HG03039 (cell line): ENCODE data around the gene TXLNA.

ENCODE experiments used
- ATAC-seq: cut with Tn5 transposase; IDR thresholded peaks from one replicate; pipeline ENCODE4 v1.9.1; 2021; ENCODE audit warnings: mild to moderate bottlenecking, moderate library complexity; ENCODE audit not compliant: unreplicated experiment

The TXLNA gene

DNA sequence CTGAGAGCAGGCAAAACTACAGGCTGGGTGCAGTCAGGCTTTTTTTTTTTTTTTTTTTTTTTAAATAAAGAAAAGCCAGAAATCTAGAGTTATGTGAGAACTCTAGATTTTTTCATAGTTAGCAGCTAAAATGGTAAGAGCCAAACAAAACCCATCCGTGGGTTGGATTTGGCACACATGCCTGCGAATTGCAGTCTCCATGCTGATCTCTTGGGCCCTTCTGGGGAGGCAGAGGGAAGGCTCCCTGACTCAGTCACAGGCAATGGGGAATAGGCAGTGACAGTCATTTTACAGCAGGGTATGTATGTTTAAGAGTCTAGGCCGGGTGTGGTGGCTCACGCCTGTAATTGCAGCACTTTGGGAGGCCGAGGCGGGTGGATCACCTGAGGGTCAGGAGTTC, 2.6 kb downstream of the TXLNA start:
- ATAC-seq, result no peak

GRCh38 chr1:32184650-32185049, 5.2 kb downstream of the TXLNA start:
- ATAC-seq, result no peak

GRCh38 chr1:32186077-32186476, 6.6 kb downstream of the TXLNA start:
- no peak for ATAC-seq

GRCh38 chr1:32186491-32186890, 7.0 kb downstream of the TXLNA start:
- no peak for ATAC-seq

DNA sequence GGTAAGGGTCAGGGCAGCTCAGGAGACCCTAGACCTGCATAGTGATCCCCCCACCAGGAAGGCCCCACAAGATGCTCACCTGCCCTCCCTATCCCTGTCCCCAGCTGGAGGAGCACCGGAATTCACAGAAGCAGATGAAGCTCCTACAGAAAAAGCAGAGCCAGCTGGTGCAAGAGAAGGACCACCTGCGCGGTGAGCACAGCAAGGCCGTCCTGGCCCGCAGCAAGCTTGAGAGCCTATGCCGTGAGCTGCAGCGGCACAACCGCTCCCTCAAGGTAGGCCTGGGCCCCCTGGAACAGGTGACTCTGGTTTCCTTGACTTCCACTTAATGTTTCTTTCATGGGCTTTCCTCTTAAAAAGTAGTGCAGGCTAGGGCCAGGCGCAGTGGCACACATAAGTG, 8.4 kb downstream of the TXLNA start:
- no peak for ATAC-seq

GRCh38 chr1:32192220-32192948, 12.9 kb downstream of the TXLNA start:
- no peak for ATAC-seq

DNA sequence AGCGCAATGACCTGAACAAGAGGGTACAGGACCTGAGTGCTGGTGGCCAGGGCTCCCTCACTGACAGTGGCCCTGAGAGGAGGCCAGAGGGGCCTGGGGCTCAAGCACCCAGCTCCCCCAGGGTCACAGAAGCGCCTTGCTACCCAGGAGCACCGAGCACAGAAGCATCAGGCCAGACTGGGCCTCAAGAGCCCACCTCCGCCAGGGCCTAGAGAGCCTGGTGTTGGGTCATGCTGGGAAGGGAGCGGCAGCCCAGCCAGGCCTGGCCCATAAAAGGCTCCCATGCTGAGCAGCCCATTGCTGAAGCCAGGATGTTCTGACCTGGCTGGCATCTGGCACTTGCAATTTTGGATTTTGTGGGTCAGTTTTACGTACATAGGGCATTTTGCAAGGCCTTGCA, 15.5 kb downstream of the TXLNA start:
- no peak for ATAC-seq

GRCh38 chr1:32195531-32195930, 16.1 kb downstream of the TXLNA start:
- no peak for ATAC-seq

- ATAC-seq, result no peak
Measured at GRCh38 chr1:32195972-32196823, 16.7 kb downstream of the TXLNA start.

DNA sequence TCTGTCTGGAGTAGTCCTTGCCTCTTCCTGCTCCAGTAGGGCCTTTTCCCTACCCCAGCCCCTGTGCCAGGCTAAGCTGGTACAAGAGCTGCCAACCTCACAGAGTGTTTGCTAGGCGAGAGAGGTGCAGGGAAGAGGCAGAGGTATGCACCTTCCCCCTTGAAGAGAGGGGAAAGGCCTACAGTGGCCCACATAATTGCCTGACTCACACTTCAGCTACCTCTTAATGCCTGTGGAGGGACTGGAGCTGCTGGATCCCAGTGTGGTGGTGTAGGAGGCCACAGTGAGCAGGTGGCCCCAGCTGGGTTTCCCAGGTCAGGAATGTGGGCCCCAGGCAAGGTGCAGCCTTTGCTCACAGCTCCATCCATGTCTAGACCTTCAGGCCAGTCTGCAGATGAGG, 17.6 kb downstream of the TXLNA start:
- no peak for ATAC-seq

DNA sequence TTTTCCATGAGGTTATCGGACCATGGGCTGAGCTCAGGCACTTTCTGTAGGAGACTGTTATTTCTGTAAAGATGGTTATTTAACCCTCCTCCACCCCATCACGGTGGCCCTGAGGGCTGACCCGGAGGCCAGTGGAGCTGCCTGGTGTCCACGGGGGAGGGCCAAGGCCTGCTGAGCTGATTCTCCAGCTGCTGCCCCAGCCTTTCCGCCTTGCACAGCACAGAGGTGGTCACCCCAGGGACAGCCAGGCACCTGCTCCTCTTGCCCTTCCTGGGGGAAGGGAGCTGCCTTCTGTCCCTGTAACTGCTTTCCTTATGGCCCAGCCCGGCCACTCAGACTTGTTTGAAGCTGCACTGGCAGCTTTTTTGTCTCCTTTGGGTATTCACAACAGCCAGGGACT, 18.4 kb downstream of the TXLNA start:
- no peak for ATAC-seq

DNA sequence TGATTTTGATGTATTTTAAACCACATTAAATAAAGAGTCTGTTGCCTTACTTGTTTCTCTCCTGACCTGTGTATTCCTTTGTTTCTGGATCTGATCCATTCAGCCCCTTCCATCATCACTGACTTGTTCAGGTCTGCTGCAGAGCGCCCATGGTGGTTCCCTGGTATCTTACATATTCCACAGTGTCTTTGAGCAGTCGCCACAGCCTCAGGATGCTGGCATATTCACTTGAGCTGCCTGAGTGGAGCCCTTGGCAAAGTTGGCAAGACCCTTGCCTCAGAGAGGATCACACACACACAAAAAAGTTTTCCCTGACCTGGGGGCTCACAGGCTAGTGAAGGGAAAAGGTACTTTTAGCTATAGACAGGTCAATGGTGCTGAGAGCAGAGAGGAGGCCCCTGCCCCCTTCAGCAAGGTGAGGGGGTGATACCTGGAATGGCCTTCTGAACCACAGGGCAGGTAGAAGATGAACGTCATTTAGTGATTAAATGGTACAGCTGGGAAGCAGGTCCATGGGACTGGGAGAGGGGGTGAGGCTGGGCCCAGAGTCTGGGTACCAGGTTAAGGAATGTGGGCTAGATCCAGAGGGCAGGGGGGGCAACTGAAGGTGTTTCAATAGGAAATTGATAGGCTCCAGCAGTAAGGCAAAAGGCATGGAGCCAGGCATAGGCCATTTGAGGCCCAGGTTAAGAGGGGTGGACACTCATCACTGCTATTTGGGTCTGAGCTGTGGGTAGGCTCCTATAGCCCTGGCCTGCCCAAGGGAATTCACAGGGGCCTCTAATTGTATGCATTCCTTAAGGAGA, 19.0 kb downstream of the TXLNA start:
- no peak for ATAC-seq

DNA sequence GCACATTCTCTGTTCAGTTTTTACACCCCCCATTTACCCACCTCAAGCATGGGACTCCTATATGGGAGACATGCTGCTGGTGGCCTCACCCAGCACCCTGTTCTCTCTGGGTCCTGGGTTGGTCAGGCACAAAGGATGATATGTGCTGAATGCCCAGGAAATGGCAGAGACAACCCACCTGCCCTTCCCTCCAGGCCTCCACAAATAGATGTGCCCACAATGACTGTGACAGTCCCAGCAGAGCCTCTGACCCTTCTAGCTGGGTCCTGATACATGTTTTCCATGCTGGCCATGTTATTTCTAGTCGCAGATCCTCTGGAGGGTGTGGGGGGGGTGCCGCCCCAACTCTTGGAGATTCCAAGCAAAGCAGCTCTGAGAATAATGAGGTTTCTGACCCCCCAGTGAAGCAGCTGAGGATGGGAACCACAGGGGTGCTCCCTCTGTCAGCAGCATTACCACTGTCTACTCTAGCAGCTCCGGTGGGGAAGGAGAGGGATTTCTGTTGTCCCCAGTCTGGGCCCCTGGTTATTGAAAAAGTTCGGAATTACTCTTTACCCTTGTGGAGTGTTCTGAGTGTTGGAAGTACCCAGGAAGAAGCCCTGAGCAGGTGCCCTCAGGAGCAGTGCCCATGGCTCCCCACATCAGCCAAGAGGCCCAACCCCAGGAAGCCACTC, 19.7 kb downstream of the TXLNA start:
- no peak for ATAC-seq

DNA sequence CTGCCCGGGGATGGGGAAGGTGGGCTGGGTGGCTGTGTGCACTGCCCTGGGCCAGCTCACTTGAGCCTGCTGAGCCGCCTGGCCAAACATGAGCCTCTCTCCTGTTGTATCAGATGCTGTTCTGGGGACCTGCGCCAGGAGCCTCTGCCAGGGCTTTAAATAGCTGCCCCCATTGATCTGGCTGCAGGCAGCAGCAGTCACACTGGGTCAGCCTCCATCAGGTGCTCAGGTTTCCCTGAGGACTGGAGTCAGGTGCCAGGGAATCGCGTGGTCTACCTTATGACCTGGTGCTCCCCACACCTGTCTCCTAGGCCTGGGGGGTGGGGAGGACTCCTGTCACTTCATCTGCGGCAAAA, 20.2 kb downstream of the TXLNA start:
- ATAC-seq, result no peak

- no peak for ATAC-seq
Measured at GRCh38 chr1:32200226-32201010, 20.9 kb downstream of the TXLNA start, which contains the start of gene CCDC28B. Gene CCDC28B, plus strand, starts transcription at chr1:32200595. Its CDS starts 1,341 bp downstream, at chr1:32201936.

- ATAC-seq, result no peak
Measured at GRCh38 chr1:32201011-32201855, 21.8 kb downstream of the TXLNA start.

GRCh38 chr1:32204943-32205361, 25.5 kb downstream of the TXLNA start:
- ATAC-seq, result no peak

- no peak for ATAC-seq
Measured at GRCh38 chr1:32205401-32206370, 26.2 kb downstream of the TXLNA start, which contains the start of gene IQCC. Gene IQCC, plus strand, starts transcription at chr1:32205671. Its CDS starts 11 bp downstream, at chr1:32205682.
